A673 (cell line): ENCODE data around the gene PCIF1.

Experiments
- CTCF ChIP-seq: fragments of 300-800, 200-600 bp; sonication (generic); conservative IDR thresholded peaks from 2 replicates; pipeline ENCODE4 v1.5.1; 2017; ENCODE audit warnings: low read depth, mild to moderate bottlenecking, antibody characterized with exemption, low read length, moderate library complexity, mixed read lengths
- EZH2 ChIP-seq: fragments of 200-600 bp; sonication (generic); IDR thresholded peaks from 2 replicates; pipeline ENCODE4 v1.6.1; 2017; ENCODE audit warnings: borderline replicate concordance, low read depth, mild to moderate bottlenecking, mixed read lengths, antibody characterized with exemption, low read length; ENCODE audit not compliant: poor library complexity, severe bottlenecking

- no peak for TF ChIP-seq EZH2
- TF ChIP-seq CTCF: no peak
Measured at GRCh38 chr20:45887346-45887715, 47.2 kb upstream of the PCIF1 start, which contains the start of gene SPATA25.
